IMR-90 (cell line): ENCODE results near the gene SCAF1.

Experiments
- BHLHE40 ChIP-seq: fragments of 150-350 bp; IDR thresholded peaks from 2 replicates; pipeline ENCODE4 v1.6.1; 2016; ENCODE audit warnings: mild to moderate bottlenecking, low read depth, low read length
- CEBPB ChIP-seq: IDR thresholded peaks from 2 replicates; pipeline ENCODE4 v1.6.1; 2012; ENCODE audit warnings: low read depth, low read length, improper control_type of control experiment
- CHD1 ChIP-seq: IDR thresholded peaks from 2 replicates; pipeline ENCODE4 v1.6.1; 2012; ENCODE audit warnings: low read depth, low read length, improper control_type of control experiment
- CTCF ChIP-seq: conservative IDR thresholded peaks from 2 replicates; pipeline ENCODE4 v1.5.1; 2012; ENCODE audit warnings: mild to moderate bottlenecking, low read depth, low read length, improper control_type of control experiment
- ELK1 ChIP-seq: fragments of 150-350 bp; IDR thresholded peaks from 2 replicates; pipeline ENCODE4 v1.6.1; 2016; ENCODE audit warnings: low read depth, mild to moderate bottlenecking, low read length, moderate library complexity, borderline replicate concordance
- FOS ChIP-seq: fragments of 150-350 bp; IDR thresholded peaks from 2 replicates; pipeline ENCODE4 v1.6.1; 2016; ENCODE audit warnings: low read depth, low read length
- MAFK ChIP-seq: IDR thresholded peaks from 2 replicates; pipeline ENCODE4 v1.6.1; 2012; ENCODE audit warnings: low read depth, low read length, improper control_type of control experiment
- MXI1 ChIP-seq: IDR thresholded peaks from 2 replicates; pipeline ENCODE4 v1.6.1; 2012; ENCODE audit warnings: low read depth, mild to moderate bottlenecking, low read length, moderate library complexity, borderline replicate concordance
- NFE2L2 ChIP-seq: fragments of 150-350 bp; IDR thresholded peaks from 2 replicates; pipeline ENCODE4 v1.6.1; 2016; ENCODE audit warnings: low read depth, mild to moderate bottlenecking, low read length
- POLR2A ChIP-seq: IDR thresholded peaks from 2 replicates; pipeline ENCODE4 v1.6.1; 2012; ENCODE audit warnings: mild to moderate bottlenecking, low read depth, low read length
- RAD21 ChIP-seq: IDR thresholded peaks from 2 replicates; pipeline ENCODE4 v1.6.1; 2012; ENCODE audit warnings: low read length, improper control_type of control experiment
- RCOR1 ChIP-seq: IDR thresholded peaks from 2 replicates; pipeline ENCODE4 v1.6.1; 2012; ENCODE audit warnings: mild to moderate bottlenecking, low read length, improper control_type of control experiment; ENCODE audit not compliant: insufficient replicate concordance
- RFX5 ChIP-seq: IDR thresholded peaks from 2 replicates; pipeline ENCODE4 v1.8.0; 2012; ENCODE audit warnings: low read depth, mild to moderate bottlenecking, low read length, moderate library complexity
- USF2 ChIP-seq: fragments of 150-350 bp; IDR thresholded peaks from 2 replicates; pipeline ENCODE4 v1.6.1; 2017; ENCODE audit warnings: mild to moderate bottlenecking, antibody characterized with exemption, low read length, low read depth

GRCh38 chr19:49682274-49682673 is 40.3 kb downstream of the SCAF1 start:
- TF ChIP-seq CEBPB (no peak), RAD21 (no peak), RFX5 (no peak), ELK1 (no peak), CTCF (no peak), BHLHE40 (no peak), POLR2A (no peak), MXI1 (no peak), FOS (no peak), MAFK (no peak), RCOR1 (no peak), NFE2L2 (no peak), USF2 (no peak), CHD1 (no peak)
